ENCODE data around the gene ANK3. TPM values are rescaled to one million over a fixed set of nuclear protein-coding genes. Genes with fewer than 3 reads are reported as not detected.

ANK3 gene
- total RNA-seq, 2 donors from 2014 or later: 65.0 to 79.5 TPM

GRCh38 chr10:60315311-60315710 is 74.4 kb downstream of the ANK3 start:
- H3K4me3 Mint-ChIP-seq: no peak overlapping the region
- peaks cover 4% of the 10 kb centered on the region for H3K4me1 ChIP-seq (ENCODE audit: control insufficient read depth, insufficient read depth, low read length)
- no peak overlapping the region for H3K27ac ChIP-seq (ENCODE audit: low read depth, low read length)
- no peaks in the 10 kb centered on the region for H3K27me3 Mint-ChIP-seq (ENCODE audit: insufficient read depth)
- no peaks in the 10 kb centered on the region for H3K36me3 ChIP-seq (ENCODE audit: control insufficient read depth, insufficient read depth, low read length)
- H3K27me3 ChIP-seq (ENCODE audit: control insufficient read depth, insufficient read depth, low read length, poor library complexity, severe bottlenecking): no peaks in the 10 kb centered on the region
- WGBS, 2 experiments (ENCODE audit: insufficient coverage in 1 of 2, insufficient read length in 1 of 2): 91 to 100% methylated on average over 2 of the region's 2 CpGs
- no peak overlapping the region for H3K4me3 ChIP-seq (ENCODE audit: low read length)
- H3K9me3 ChIP-seq (ENCODE audit: control insufficient read depth, low read length): no peaks in the 10 kb centered on the region
- no peaks in the 10 kb centered on the region for H3K36me3 Mint-ChIP-seq (ENCODE audit: low read depth)
- no peak for TF ChIP-seq CTCF (conservative IDR thresholded peaks at IDR 0.05)
- H3K4me1 Mint-ChIP-seq: peaks cover 11% of the 10 kb centered on the region
- H3K9ac ChIP-seq (ENCODE audit: extremely low read depth, low read length, poor library complexity, severe bottlenecking): no peak overlapping the region
- no peak overlapping the region for H3K27ac Mint-ChIP-seq
- no peak for DNase-seq
- H3K9me3 Mint-ChIP-seq: no peaks in the 10 kb centered on the region

GRCh38 chr10:60314069-60314940 is 75.4 kb downstream of the ANK3 start:
- Mint-ChIP-seq H3K36me3 (ENCODE audit: low read depth) (no peaks in the 10 kb centered on the region), H3K4me1 (peaks cover 11% of the 10 kb centered on the region), H3K9me3 (no peaks in the 10 kb centered on the region), H3K4me3 (no peak overlapping the region), H3K27ac (no peak overlapping the region), H3K27me3 (ENCODE audit: insufficient read depth) (no peaks in the 10 kb centered on the region)
- no peak for TF ChIP-seq CTCF (conservative IDR thresholded peaks at IDR 0.05)
- Histone ChIP-seq H3K27ac (ENCODE audit: low read depth, low read length) (no peak overlapping the region), H3K9ac (ENCODE audit: extremely low read depth, low read length, poor library complexity, severe bottlenecking) (no peak overlapping the region), H3K9me3 (ENCODE audit: control insufficient read depth, low read length) (no peaks in the 10 kb centered on the region), H3K27me3 (ENCODE audit: control insufficient read depth, insufficient read depth, low read length, poor library complexity, severe bottlenecking) (no peaks in the 10 kb centered on the region), H3K4me3 (ENCODE audit: low read length) (no peak overlapping the region), H3K4me1 (ENCODE audit: control insufficient read depth, insufficient read depth, low read length) (peaks cover 4% of the 10 kb centered on the region), H3K36me3 (ENCODE audit: control insufficient read depth, insufficient read depth, low read length) (no peaks in the 10 kb centered on the region)
- 90 to 95% methylated on average over 4 to 5 of the region's 5 CpGs for WGBS, 2 experiments (ENCODE audit: insufficient coverage in 1 of 2, insufficient read length in 1 of 2)
- DNase-seq: no peak

- H3K27ac ChIP-seq (ENCODE audit: low read depth, low read length): no peak overlapping the region
- no peak overlapping the region for H3K9ac ChIP-seq (ENCODE audit: extremely low read depth, low read length, poor library complexity, severe bottlenecking)
- 89 to 92% methylated on average over 1 of the region's 1 CpG for WGBS, 2 experiments (ENCODE audit: insufficient coverage in 1 of 2, insufficient read length in 1 of 2)
These were observed 76.1 kb downstream of the ANK3 start for GRCh38 chr10:60313589-60313952.

More at GRCh38 chr10:60313589-60313952, 76.1 kb downstream of the ANK3 start:
- H3K36me3 Mint-ChIP-seq (ENCODE audit: low read depth): no peaks in the 10 kb centered on the region
- no peak overlapping the region for H3K27ac Mint-ChIP-seq
- Histone ChIP-seq H3K9me3 (ENCODE audit: control insufficient read depth, low read length) (no peaks in the 10 kb centered on the region), H3K4me1 (ENCODE audit: control insufficient read depth, insufficient read depth, low read length) (peaks cover 4% of the 10 kb centered on the region), H3K4me3 (ENCODE audit: low read length) (no peak overlapping the region), H3K27me3 (ENCODE audit: control insufficient read depth, insufficient read depth, low read length, poor library complexity, severe bottlenecking) (no peaks in the 10 kb centered on the region), H3K36me3 (ENCODE audit: control insufficient read depth, insufficient read depth, low read length) (no peaks in the 10 kb centered on the region)
- DNase-seq: no peak
- TF ChIP-seq CTCF (conservative IDR thresholded peaks at IDR 0.05): no peak
- peaks cover 11% of the 10 kb centered on the region for H3K4me1 Mint-ChIP-seq
- H3K4me3 Mint-ChIP-seq: no peak overlapping the region
- no peaks in the 10 kb centered on the region for H3K27me3 Mint-ChIP-seq (ENCODE audit: insufficient read depth)
- H3K9me3 Mint-ChIP-seq: no peaks in the 10 kb centered on the region
